Suppressor macrophage (primary cell): ENCODE measurements around the gene RMDN2.
"Not testable (repeated sequence)": the region's sequence is repeated elsewhere in the genome, so short reads cannot be mapped to it uniquely, and the experiment has no call there.

Experiments used
- DNase-seq, 4 experiments: peaks; one replicate each; pipeline ENCODE4 v3.0.0-alpha.2; 2020 to 2022

RMDN2 gene

DNA sequence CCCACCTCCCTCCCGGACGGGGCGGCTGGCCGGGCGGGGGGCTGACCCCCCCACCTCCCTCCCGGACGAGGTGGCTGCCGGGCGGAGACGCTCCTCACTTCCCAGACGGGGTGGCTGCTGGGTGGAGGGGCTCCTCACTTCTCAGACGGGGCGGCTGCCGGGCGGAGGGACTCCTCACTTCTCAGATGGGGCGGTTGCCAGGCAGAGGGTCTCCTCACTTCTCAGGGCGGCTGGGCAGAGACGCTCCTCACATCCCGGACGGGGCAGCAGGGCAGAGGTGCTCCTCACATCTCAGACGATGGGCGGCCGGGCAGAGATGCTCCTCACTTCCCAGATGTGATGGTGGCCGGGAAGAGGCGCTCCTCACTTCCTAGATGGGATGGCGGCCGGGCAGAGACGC lies 7.8 kb downstream of the RMDN2 start:
- not testable (repeated sequence) for DNase-seq

DNA sequence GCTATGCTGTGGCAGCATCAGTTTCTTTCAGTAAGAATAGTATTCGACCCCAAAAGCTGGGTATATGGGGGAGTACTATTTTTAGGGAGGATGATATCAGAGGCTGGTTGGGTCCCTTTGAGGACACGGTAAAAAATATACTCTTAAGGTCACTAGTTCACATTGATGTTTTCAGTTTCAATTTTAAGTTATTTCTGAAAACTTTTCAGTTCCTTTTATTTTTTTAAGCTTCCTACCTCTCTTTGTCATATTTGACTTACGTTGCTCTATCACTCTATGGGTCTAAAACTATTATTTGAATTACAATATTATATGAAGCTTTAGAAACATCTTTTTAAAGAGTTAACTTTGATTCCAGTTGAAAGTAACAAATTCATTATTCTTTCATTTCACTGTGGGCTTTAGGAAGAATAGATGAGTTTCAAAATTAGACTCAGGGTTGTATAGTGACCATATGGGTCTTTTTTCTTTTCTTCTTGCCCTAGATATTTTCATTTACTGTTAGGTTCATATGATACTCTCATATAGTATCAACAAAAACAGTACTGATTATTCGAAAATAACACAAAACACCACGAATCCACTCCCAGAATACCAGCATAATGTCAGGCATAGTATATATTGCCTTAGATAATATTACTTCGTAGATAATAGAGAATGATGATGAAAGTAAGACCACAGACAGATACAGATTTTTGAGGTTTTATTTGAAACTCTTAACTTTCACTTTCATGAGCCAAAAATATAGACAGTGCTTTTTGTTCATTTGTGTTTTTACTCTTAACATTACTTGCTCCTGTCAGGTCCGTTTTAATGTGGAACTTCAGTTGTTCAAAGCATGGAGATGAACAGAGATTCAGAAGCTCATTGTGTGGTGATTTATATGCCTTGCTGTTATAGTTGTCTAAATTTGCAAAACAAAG lies 9.8 kb downstream of the RMDN2 start:
- DNase-seq = peak in 2 of 4 experiments; percentile 16 to 36

DNA sequence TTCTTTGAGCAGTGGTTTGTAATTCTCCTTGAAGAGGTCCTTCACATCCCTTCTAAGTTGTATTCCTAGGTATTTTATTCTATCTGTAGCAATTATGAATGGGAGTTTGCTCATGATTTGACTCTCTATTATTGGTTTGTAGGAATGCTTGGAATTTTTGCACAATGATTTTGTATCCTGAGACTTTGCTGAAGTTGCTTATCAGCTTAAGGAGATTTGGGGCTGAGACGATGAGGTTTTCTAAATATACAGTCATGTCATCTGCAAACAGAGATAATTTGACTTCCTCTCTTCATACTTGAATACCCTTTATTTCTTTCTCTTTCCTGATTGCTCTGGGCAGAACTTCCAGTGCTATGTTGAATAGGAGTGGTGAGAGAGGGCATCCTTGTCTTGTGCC lies 12.5 kb downstream of the RMDN2 start:
- not testable (repeated sequence) for DNase-seq

DNA sequence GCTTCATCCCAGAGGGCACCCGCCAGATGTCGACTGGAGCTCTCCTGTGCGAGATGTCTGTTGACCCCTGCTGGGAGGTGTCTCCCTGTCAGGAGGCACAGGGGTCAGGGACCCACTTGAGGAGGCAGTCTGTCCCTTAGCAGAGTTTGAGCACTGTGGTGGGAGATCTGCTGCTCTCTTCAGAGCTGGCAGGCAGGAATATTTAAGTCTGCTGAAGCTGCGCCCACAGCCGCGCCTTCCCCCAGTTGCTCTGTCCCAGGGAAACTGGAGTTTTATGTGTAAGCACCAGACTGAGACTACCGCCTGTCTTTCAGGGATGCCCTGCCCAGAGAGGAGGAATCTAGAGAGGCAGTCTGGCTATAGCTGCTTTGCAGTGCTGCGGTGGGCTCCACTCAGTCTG lies 16.2 kb downstream of the RMDN2 start:
- DNase-seq = not testable (repeated sequence)

DNA sequence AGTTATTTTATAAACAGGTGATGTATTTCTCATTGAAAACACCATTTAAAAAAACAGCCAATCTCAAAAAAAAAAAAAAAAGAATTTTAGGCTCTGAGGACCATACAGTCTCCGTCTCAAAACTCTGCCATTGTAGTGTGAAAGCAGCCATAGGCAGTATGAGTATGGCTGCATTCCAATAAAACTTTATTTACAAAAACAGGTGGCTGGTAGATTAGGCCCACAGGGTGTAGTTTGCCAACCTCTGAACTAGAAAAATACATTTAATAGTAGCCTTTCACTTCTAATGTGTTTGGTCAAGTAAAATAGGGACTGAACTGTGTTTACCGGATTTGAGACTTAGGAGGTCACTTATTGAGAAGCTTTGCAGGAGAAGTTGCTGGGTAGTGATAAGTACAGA lies 19.2 kb downstream of the RMDN2 start:
- DNase-seq = no peak

DNA sequence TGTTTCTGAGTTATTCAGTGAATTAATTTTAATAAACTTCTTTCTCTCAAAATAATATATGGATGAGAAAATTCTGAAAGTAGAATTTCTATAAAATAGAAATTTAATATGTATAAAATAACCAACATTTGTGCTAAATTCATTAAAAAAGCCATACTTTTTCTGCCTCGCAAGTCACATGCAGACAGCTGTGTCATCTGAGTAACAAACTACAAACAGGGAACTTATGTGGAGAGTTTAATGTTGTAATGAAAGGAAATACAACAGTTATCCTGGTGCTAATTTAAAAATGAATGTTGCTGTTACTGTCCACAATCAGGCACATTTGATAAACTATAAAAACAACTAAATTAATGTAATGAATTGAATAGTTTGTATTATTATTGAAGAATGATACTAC lies 22.2 kb downstream of the RMDN2 start:
- peak in 3 of 4 experiments; percentile 21 to 58 (median 58) for DNase-seq

DNA sequence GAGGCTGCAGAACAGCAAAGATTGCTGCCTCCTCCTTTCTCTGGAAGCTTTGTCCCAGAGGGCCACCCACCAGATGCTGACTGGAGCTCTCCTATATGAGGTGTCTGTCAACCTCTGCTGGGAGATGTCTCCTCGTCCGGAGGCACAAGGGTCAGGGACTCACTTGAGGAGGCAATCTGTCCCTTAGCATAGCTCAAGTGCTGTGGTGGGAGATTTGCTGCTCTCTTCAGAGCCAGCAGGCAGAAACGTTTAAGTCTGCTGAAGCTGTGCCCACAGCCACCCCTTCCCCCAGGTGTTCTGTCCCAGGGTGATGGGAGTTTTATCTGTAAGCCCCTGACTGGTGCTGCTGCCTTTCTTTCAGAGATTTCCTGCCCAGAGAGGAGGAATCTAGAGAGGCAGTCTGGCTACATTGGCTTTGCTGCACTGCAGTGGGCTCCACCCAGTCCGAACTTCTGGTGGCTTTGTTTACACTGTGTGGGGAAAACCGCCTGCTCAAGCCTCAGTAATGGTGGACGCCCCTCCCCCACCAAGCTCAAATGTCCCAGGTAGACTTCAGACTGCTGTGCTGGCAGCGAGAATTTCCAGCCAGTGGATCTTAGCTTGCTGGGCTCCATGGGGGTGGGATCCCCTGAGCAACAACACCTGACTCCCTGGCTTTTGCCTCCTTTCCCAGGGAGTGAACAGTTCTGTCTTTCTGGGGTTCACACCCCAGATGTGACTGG lies 37.1 kb downstream of the RMDN2 start:
- DNase-seq = not testable (repeated sequence)

DNA sequence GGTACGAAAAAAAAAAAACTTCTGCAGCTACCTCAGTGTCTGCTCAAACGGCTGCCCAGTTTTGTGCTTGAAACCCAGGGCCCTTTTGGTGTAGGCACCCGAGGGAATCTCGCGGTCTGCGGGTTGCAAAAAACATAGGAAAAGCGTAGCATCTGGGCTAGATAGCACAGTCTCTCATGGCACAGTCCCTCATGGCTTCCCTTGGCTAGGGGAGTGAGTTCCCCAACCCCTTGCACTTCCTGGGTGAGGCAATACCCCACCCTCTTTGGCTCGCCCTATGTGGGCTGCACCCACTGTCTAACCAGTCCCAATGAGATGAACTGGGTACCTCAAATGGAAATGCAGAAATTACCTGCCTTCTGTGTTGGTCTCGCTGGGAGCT lies 37.6 kb downstream of the RMDN2 start:
- not testable (repeated sequence) for DNase-seq

DNA sequence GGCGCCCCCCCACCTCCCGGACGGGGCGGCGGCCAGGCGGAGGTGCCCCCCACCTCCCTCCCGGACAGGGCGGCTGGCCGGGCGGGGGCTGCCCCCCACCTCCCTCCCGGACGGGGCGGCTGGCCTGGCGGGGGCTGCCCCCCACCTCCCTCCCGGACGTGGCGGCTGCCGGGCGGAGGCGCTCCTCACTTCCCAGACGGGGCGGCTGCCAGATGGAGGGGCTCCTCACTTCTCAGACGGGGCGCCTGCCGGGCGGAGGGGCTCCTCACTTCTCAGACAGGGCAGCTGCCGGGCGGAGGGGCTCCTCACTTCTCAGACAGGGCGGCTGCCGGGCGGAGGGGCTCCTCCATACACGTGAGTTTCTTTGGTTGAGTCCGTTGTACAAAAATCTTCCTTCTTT lies 38.8 kb downstream of the RMDN2 start:
- not testable (repeated sequence) for DNase-seq

DNA sequence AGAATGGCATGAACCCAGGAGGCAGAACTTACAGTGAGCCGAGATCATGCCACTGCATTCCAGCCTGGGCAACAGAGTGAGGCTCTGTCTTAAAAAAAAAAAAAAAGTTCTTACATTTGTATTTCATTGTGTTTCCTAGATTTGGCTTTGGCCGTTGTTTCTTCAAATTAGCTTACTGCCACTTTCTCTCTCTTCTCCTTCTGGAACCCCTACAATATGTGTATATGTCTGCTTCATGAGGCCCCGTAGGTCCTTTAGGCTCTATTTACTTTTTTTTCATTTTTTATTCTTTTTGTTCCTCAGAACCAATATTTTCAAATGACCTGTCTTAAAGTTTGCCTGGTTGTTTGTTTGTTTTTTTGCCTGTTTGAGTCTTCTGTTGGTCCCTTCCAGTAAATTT lies 41.2 kb downstream of the RMDN2 start:
- DNase-seq = no peak

DNA sequence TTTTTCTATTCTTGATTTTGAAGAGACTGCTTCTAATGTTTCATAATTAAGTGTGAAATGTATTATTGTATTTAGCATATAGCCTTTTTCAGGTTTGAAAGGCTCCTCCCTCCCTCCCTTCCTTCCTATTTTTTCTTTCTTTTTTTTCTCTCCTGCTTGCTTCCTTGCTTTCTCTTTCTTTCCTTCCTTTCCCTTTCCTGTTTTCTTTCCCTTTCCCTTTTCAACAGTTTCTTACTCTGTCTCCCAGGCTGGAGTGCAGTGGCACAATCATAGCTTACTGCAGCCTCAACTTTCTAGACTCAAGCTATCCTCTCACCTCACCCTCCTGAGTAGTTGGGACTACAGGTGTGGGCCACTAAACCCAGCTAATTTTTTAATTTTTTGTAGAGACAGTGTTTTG lies 44.6 kb downstream of the RMDN2 start:
- DNase-seq = no peak

DNA sequence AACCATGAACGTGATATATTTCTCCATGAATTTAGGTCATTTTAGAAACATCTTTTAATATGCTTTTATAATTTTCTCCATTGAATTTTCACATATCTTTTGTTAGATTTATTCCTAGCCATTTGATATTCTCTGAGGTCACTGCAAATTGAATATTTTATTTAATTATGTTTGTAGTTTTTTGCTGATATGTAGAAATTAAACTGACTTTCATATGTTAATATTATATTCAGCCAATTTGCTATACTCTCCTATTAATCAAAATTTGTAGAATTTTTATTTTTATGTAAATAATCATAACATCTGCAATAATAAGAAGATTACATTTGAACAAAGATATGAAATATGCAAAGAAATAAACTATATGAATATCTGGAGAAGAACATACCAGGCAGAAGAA lies 46.9 kb downstream of the RMDN2 start:
- DNase-seq = no peak

DNA sequence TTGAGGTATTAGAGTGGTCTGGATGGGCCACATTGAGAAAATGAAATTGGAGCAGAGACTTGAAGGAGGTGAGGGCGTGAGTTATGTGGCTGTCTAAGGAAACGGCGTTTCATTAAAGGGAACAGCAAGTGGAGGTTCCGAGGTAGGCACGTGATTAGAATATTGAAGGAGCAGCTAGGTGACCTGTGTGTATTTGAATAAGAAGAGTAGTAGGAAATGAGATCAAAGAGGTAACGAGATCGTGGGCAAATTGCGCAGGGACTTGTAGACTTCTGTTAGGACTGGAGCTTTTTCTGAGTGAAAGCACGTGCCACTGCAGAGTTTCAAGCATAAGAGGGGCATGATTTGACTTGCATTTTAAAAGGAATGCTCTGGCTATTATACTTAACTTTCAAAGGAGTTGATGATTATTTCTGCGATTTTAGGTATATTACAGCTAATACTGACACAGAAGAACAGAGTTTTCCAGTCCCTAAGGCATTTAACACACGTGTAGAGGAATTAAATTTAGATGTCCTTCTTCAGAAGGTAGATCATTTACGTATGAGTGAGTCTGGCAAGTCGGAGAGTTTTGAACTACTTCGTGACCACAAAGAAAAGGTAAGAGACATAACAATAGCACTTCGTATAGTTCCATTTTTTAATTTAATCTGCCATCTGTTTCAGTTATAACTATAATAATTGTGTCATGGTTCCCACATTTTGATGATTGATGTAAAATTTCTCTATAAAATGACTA lies 48.7 kb downstream of the RMDN2 start:
- DNase-seq = no peak

DNA sequence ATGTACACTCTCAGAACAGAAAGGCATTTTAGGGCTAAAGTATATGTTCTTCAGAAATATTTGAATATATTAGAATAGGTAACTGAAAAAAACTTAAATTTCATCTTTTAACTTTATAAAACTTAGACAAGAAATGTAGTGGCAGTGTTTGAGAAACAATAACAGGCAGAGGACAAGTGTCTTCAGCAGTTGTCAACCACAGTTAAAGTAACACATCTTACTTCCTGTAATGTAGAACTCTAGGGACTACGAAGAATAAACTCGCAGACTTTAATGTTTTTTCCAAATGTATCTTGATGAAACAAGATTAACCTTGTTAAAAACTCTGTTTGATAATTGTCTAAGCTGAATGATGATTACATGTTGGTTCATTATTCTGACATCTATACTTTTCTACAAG lies 50.7 kb downstream of the RMDN2 start:
- no peak for DNase-seq

DNA sequence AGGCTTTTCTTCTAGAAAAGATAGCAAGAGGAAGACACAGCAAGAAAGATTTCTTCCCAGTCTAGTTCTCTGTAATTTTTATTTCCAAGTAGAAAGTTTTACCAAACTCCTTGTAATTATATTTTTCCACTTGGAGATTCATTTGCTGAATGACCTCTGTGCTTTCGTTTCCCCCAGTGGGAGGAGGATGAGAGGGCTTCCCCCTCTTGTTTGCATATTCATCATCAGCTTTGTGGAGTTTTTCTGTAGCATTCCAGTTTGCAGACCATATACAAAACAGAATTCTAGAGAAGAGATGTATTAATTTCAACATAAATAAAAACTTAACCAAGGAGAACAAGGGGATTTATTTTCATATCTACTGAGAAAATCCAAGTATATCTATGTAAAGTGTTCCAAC lies 51.3 kb downstream of the RMDN2 start:
- DNase-seq = no peak

DNA sequence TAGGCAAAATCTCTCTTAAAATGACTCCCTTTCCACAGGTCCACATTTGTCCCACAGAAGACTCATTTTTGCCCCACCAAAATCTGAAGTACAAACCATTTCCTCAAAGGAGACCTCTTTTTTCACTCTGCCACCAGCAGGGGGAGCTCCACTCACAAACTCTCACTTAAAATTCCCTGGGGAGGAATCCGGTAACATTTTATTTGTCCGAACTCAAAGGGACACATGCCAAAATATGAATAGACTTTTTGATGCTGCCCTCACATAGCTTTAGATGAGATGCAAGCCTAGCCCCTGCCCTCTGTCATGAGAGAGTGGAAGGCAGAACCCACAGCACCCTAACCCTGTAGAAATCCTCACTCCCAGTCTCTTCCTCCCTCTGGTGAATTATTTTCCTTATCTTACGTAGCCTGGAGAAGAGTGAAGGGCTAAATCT lies 57.1 kb downstream of the RMDN2 start:
- DNase-seq = peak; percentile 73 to 83 (median 82)

DNA sequence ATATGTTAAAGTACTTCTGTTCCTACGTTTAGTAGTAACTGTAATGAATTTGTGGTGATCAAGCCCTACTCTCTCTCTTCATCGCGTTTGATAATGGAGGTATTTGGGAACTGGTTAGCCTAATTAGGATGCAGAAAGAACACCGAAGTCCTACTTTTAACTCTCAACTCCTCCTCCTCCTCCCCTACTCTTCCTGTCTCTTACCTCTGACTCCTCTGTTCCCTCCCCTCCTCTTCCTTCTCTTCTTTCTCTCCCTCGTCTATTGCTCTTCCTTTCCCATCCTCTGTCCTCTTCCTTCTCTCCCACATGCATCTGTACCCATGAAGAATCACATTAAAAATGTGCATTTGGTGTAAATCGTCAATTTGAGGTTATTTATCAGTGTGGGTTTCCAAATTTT lies 57.8 kb downstream of the RMDN2 start:
- DNase-seq = no peak

DNA sequence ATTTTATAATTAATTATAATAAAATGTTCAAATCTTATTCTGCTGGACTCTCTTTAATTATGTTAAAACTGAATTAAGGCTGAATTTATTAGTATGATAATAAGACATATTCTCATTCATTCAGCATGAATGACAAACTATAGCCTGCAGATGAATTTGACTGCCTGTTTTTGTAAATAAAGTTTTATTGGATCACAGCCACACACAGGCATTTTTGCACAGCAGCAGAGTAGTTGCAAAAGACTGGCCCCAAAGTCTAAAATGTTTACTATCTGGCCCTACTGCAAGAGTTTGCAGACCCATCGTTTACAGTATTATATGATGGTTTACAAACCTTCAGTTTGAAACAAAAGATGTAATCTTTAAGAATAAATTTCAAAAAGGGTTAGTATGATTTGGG lies 58.6 kb downstream of the RMDN2 start:
- DNase-seq = no peak

DNA sequence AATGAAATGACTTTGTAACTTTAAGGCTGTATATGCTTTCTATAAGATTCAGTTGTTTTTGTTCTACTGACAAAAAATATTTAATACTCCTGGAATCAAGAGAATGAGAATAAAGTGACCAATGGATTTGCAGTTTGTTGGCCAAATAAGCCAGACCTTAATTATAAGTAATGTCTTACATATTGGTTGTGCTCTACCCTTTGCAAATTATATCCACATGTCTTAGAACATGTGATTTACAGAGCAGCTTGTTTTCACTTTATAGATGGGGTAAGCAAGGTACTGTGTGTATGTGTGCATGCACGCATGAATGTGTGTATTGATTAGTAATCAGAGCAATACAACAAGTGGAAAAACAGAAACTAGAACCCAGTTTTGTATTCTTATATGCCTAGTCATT lies 59.1 kb downstream of the RMDN2 start:
- no peak for DNase-seq

DNA sequence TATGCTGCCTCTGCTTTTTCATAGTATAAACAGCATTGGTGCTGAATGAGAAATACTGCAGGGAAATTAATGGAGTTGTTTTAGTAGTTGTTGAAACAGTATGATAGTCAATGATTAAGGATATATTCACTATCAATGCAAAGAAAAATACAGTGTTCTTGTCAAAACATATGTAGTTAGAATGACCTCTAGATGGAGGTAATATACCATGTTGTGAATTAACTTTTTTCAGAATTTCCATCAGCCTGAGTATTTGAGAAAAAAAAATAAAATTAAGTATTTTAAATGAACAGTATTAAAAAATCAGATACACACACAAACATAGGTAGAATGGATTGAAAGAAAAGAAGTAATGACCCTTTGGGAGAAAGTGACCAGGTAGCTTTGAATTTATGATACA lies 59.5 kb downstream of the RMDN2 start:
- peak in 2 of 4 experiments; percentile 43 to 57 for DNase-seq

DNA sequence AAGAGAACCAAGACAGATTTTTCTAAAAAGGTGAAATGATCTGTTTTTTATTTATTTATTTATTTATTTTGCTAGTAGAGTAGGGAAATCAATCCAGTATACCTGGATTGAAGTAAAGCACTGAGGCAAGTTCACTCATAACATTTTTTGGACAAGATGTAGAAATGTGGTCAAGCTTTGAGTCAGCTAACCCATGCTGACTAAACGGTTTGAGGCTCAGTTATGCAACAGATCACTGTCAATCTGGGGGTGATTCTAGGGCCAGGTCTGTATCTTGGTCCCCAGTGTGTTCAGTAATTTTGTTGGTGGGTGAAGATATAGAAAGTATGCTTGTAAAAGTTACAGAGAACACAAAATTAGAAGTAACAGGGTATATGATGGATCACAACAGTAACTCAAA lies 60.2 kb downstream of the RMDN2 start:
- DNase-seq = peak; percentile 18 to 58 (median 46)

DNA sequence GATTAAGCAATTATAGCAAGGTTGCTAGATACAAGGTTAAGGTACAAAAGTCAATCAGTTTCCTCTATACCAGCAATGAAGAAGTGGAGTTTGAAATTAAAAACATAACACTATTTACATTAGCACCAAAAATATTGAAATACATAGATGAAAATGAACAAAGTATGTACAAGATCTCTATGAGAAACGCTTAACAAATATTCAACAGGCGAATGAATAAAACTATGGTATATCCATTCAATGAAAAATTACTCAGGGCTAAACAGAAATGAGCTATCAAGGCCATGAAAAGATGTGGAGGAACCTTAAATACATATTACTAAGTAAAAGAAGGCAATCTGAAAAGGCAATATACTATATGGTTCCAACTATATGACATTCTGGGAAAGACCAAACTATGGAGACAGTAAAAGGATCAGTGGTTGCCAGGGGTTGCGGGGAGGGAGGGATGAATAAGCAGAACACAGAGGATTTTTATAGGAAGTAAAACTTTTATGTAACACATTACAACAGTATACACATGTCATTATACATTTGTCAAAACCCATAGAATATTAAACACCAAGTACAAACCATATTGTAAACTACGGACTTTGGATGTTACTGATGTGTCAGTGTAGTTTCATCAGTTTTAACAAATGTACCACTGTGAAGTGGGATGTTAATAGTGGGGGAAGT lies 62.1 kb downstream of the RMDN2 start:
- peak in 3 of 4 experiments; percentile 5 to 42 (median 22) for DNase-seq

DNA sequence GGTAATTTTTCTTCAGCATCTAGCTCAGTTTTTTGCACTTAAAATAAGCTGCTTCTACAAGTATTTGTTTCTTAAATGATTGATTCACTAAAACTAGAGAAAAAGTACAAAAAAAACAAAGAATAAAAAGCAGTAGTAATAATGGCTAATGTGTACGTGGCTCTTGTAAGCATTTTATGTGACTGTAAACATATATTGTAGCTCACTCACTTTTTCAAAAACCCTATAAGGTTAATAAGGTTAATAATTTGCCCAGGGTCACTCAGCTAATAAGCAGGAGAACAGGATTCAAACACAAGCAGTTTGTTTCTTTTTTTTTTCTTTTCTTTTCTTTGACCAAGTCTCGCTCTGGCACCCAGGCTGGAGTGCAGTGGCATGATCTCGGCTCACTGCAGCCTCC lies 67.5 kb downstream of the RMDN2 start:
- DNase-seq = no peak
